T-helper 1 cell (primary cell): ENCODE data around the gene SLX9.
"Not testable (repeated sequence)": the region's sequence is repeated elsewhere in the genome, so short reads cannot be mapped to it uniquely, and the experiment has no call there.

Experiments
- DNase-seq, 5 donors: peaks; one replicate each; pipeline ENCODE4 v3.0.0-alpha.2; 2012 to 2020

The SLX9 gene

DNA sequence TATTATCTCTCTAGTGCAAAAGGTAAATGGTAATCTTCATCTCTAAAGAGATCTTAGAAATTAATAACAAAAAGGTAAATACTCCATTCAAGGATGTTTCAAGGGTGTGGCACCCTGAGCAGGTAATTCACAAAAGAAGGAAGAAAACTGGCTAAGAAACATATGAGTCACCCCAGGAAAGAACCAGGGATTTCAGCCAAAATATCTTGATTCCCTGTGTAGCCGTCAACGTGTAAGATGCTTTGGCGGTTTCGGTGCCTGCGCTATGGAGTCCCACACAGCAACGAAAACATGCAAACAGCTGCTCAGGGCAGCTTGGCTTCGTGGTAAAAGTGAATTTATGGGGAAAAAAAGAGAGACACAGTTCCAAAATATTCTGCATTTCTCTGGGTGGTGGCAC lies 22.9 kb upstream of the SLX9 start:
- no peak for DNase-seq

DNA sequence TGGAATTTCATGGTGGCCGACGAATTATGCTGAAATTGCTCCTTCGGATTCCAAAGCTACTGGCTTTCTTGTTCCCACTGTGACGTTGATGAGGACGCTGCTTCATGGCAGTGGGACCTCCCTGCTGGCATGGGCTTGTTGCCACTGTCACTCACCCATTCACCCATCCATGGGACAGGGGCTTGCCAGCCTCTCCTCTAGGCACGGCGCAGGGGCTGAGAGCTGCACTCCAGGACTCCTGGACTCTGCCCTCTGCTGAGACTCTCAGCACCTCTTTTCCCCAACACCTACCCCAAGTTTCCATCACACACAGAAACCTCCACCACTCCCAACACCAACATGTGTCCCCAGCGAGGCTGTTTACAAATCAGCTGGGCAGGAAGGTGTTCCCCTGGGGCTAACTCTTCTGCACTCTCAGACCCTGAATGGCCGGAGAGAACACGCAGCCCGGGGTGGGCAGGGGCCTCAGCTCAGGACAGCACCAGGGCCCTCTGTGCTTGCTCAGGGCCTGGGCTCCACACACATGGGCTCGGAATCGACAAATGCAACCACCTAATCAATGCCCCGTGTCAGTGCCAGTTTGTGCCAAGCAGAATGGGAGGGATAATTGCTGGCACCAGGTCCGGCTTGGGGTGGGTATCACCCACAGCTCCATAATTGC lies 22.3 kb upstream of the SLX9 start:
- no peak for DNase-seq

DNA sequence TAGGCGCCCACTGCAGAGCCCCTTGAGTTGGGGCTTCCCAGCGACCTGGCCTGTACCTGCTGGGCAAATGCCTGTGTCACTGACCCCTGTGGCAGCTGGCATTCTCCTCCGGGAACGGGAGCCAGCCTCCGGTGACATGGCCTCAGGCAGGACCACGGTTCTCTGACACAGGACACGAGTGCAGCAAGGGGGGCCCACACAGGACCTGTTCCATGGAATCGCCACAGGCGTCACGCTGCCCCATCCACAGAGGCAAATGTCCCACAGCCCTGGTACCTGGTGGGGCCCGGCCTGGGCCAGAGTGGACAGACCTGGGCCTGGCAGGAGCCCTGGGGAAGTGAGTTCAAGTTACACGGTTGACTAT lies 21.7 kb upstream of the SLX9 start:
- DNase-seq, result no peak

DNA sequence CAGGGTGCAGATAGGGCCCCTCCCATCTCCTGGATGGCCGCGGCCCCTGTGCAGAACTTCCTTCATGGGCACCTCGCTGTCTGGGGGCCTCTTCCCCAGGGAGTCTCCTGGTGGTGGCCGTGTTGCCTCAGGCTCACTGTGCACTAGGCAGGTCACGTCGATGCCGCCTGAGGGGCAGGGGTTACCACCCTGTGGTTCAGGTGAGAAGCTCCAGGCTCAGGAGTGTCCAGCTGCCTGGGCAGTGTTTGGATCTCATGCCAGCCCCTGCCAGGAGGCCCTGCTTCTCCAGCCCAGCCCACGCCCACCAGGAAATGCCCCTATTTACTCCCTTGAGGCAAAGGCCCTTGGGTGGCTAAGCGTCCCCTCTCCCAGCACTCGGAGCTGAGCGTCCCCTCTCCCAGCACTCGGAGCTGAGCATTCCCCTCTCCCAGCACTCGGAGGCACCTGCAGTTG lies 21.2 kb upstream of the SLX9 start:
- no peak for DNase-seq

GRCh38 chr21:44919111-44919912 lies 20.5 kb upstream of the SLX9 start:
- DNase-seq, result no peak

GRCh38 chr21:44919913-44920693 lies 19.7 kb upstream of the SLX9 start:
- DNase-seq, result no peak

- peak in 3 of 5 donors; percentile 35 to 82 (median 43) for DNase-seq
These were observed 18.9 kb upstream of the SLX9 start, which contains the start of gene ITGB2 for GRCh38 chr21:44920694-44921604. TSS of gene ITGB2 (minus strand) at chr21:44920899. CDS start at chr21:44910782, 10,117 bp downstream.

- no peak for DNase-seq
These were observed 17.9 kb upstream of the SLX9 start for GRCh38 chr21:44921928-44922327.

DNA sequence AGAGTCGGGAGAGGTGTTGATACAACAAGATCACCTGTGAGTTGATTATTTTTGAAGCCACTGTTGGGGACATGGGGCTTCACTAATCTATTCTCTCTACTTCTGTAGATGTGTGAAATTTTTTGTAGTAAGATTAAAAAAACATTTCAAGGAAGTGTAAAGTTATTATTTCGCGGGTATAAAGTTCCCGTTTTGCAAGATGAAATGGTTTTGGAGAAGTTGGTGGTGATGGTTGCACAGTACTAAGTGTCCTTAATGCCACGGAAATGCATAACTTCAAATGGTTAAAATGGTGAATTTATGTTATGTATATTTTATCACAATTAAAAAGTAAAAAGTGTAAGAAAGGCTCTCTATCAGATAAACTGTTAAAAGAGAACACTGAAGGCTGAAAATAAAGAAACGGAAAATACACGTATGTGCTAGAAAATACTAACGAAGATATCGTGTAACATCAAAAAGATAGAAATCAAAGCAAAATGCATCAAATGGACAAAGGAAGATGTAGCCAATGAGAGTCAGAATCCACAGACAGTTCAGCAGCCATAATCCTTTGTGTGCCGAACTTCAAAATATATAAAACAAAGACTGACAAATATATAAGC lies 16.2 kb upstream of the SLX9 start:
- DNase-seq, result no peak

GRCh38 chr21:44924606-44925377 lies 15.0 kb upstream of the SLX9 start:
- DNase-seq, result peak in 1 of 5 donors; percentile 65

DNA sequence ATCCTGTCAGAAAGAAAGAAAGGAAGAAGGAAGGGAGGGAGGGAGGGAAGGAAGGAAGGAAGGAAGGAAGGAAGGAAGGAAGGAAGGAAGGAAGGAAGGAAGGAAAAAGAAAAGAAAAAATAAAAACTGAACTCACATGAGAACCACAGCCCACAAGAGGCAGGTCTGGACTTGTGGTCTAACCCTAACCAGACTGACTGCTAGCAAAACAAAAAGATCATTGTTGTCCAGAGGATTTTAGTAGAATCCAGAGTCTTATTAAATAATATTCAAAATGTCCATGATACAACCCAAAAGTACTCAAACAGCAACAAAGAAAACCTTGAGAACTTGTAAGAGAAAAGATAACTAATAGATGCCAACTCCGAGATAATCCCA lies 14.5 kb upstream of the SLX9 start:
- no peak for DNase-seq

DNA sequence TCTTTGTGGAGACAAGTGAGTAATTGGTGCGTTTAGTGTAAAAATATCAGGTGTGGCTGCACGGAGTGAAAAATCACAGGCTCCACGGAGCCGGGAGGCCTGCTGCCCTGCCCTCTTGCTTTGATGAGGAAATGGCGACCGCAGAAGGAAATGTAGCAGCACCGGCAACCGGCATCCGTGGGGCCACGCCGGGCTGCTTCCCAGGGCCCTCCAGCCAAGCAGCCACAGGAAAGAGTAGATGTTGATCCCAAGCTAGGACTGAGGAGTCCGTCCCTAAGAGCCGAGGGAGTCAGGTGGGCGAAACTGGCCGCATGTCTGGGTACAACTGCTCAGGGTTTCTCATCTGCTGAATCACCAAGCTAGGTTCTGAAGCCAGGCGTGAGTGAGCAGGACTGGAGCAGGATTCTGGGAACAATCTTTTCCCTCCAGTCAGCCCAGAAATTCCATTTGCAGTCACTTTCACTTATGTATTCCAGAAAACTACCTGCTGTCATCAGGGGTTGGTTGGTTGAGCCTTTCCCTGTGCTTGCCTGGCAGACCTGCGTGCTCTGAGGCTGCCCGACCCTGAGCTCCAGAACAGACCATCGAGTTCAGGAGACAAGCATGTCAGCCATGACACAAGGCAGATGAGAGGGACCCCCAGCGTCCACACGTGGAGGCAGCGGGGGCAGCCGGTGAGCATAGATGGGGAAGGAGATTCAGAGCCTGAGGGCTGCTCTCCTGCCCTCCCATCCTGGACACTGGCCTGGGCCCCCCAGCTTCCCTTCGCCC lies 13.3 kb upstream of the SLX9 start:
- DNase-seq, result peak in 4 of 5 donors; percentile 55 to 74 (median 62)

- no peak for DNase-seq
These were observed 12.6 kb upstream of the SLX9 start for GRCh38 chr21:44927259-44927586.

DNA sequence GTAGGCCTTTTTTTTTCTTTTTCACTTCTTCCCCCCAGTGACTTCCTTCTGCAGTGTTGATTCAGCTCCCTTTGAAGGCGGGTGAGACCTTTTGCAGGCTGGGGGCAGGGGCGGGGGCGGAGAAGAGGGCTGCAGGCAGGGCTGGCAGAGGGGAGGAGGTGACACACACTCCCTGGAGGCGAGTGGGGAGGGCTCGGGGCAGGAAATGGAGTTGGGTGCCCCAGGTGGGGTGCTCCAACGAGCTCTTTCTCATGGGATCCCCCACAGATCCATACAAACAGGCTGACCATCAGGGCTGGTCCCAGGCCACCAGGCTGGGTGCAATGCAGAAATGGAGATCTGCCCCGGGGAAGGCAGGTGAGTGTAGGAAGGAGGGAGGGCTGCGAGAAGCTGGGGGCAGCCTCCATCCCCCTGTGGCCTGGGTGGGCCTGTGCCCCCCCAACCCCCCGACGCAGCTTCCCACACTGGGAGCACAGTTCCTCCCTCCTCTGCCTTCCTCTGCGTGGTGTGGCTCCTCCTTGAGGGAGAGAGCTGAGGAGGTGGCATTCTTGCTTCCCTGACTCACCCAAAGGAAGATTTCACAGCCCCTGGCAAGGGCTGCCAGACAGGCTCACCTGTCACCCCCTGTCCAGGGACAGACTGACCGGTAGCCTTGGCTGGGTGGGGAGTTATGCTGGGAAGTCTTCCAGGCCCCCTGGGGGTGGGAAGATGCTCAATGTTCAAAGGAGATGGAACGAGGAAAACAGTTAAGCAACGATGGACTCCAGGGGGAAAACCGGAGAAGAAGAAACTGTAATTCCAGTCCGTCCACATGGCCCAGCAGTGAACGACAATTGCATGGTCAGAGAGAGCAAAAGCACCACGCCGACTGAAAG lies 12.0 kb upstream of the SLX9 start:
- peak; percentile 66 to 91 (median 78) for DNase-seq

GRCh38 chr21:44928500-44929241 lies 11.2 kb upstream of the SLX9 start:
- not testable (repeated sequence) for DNase-seq

DNA sequence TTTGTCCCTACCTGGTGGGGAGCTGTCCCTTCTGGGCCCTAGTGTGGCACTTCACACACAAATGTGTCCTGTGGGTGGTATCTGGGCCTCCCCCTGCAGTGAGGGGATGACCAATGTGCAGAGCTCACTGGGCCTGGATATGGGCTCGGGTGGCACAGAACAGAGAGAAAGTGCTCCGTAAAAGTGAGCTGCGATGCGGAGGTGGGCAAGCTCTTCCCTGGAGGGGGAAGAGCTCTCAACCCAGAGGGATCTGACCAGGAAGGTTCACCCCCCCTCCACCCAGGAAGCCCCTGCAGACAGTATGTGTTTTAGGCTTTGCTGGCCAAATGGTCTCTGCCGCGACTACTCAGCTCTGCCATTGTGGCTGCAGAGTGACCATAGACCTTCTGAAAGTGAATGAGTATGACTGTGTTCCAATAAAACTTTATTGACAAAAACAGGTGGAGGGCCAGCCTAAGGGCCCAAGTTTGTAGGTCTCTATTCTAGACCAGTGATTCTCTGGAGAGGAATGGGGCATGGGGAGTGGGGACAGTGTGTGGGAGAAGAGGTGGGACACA lies 10.5 kb upstream of the SLX9 start:
- no peak for DNase-seq

DNA sequence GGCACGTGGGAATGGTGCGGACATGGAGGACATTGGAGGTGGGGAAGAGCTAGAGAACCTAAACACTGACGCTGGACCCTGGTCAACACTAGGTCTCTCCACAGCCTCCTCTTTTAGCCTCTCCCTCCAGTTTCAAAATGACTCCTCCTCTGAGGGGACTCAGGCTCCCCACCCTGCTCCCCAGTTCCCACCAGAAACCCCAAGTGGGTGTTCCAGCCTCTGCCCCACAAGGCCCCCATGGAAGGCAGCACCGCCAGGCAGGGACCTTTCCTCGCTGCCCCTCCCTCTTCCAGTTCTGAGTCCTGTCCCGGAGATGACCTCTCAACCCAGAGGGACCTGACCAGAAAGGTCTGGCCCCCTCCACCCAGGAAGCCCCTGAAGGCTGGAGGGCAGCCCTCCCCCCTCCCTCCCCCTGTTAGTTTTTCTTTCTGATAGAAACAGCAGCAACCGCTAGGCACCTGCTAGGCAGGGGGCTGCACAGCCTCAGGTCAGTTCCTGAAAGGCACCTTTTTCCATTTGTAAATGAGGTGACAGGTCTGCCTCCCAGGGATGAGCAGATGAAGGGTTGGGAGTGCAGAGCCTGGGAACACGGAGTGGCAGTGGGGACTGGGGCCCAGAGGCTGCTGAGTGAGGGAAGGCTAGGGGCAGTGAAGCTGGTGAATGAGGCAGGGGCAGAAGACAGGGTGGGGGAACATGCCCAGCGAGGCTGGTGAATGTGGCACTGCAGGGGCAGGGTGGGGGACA lies 9.9 kb upstream of the SLX9 start:
- no peak for DNase-seq
